AG20443 (cell line): ENCODE measurements around the gene ITGA8.
A peak's percentile ranks its signal among the peaks of the same experiment; 100 is the strongest.
"Not testable (repeated sequence)": the region's sequence is repeated elsewhere in the genome, so short reads cannot be mapped to it uniquely, and the experiment has no call there.

Experiments used
- DNase-seq: peaks from one replicate; pipeline ENCODE4 v3.0.0; 2012; ENCODE audit warnings: low spot score, mixed read lengths

The ITGA8 gene

DNA sequence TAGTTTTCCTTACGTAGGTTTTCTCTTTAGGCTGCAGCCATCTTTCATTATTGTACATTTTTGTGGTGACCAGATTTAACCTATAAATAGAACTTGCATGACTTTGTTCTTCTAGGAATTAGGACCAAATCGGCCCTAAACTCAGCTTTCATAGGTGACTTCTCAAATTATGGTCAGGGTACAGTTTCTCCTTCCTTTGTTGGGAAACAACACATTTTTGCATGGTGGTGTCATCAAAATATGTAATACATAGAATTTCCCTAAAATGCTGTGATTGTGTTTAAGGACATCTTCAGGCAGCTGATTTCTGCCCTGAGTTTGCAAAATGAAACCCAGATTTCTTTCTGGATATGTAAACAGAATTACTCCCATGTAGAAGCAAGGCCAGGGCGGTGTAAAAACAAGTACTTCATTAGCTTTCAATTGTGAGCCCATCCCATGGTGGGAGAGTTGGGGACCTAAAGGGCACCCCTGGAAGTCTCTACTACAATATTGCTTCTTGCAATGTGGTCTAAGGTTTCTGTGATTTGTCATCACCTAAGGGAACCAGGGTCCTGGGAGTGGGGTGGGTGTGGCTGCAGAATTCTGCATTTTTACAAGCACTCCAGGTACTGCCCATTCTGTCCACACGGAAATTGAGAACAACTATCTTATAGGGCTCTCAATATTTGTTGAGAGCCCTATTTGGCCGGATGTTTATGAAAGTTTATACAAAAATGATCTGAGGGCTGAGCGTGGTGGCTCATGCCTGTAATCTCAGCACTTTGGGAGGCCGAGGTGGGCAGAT lies 227.7 kb downstream of the ITGA8 start:
- DNase-seq: no peak

DNA sequence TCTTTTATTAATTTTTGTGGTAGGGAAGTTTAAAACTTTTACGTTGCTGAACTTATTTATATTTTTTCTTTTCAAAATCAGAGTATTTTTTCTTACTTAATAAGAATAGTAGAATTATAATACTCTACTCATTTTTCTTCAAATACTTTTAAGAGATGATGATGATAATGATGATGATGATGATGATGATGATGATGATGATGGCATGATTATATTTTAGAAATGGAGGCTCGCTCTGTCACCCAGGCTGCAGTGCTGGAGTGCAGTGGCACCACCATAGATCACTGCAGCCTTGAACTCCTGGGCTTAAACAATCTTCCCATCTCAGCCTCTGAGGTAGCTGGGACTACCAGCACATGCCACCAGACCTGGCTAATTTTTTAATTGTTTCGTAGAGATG lies 230.3 kb downstream of the ITGA8 start:
- no peak for DNase-seq

DNA sequence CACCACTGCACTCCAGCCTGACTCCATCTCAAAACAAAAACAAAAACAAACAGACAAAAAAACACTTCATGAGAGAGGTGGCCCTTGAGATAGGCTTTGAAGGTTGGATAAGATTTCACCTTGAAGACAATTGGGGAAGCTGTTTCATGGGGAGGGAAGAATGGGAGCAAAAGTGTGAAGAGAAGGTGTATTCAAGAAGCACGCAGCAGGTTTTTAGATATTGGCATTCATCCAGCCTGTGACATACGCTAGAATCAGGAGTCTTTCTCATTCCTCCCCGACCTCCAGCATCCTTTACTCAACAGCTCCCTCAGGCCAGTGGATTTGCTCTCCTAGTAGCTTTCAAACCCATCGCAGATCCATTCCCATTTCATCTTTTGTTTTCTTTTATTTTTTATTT lies 232.3 kb downstream of the ITGA8 start:
- DNase-seq: no peak

DNA sequence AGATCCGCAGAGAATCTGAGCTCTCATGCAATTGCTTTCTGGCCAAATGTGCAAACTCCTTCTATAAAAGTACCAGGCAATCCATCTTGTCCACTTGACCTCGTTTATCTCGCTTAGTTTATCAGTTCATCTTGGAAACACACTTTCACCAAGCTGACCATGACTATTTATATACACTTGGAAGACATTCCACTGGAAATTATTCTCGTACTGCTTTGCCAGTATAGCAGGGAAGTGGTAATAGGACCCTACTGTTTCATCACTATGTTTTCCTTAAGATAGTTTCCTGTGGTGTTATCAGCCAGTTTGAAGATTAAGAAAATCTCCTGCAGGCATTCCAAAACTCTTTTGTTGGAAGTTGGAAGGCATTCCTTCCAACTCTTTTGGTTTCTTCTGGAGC lies 233.3 kb downstream of the ITGA8 start:
- DNase-seq: no peak

DNA sequence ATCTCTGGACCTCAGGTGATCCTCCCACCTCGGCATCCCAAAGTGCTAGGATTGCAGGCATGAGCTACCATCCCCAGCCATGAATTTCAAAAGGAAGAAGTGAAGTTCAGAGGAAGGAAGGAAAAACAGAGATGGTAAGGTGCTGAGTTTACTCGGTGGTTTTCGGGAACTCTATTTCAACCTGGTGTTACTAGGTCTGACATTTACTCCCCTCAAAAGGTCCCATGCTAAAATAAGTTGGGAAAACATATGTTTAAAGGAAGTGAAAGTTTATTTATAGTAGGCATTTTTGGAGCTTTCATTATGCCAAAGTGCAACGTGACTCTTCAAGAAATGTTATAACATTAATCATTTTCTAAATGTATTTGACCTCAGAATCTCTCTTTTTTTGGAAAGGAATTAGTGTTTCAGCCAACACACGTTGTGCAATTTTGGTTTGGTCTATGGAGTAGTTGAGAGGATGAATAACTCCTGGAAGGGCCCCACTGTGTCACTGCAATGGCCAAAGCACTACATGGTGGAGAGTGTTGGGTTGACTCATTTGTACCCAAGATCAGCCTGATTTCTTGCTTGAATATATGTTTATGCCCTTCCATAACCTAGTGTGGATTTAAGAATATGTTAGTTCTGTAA lies 233.9 kb downstream of the ITGA8 start:
- DNase-seq: peak; percentile 63

DNA sequence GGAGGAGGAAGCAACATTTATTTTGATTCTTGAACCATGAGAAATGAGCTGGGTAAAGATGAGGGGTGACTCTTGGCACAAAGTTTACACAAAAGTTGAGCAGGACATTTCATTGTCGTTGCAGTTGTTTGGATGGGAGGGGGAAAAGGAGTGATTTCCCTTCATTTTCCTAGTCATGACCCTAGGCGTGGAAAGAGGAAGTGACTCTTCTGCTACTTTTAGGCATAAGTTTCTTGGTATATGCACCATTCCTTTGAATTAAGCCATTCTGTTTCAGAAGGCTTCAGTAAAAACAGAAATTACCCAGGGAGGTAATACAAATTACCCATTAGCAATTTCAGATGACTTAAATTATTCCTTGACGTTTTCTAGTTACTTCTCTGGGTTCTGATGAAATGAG lies 234.7 kb downstream of the ITGA8 start:
- no peak for DNase-seq

DNA sequence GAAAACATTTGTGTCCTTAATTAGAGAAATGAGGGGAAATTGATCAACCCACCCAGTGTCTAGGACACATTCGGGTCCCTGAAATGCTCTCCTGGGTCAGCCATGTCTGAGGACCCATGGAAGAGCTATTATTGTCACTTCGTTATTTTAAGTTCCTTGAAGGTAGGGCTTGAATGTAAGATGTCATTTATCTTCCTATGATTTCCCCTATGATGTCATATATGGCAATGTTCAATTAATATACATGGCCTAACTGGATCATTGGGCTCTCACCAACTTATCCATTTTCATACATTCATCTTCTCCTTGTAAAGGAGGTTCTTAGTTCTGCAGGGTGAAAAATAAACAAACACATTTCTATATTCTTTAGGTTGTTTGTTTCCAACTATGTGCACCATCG lies 235.6 kb downstream of the ITGA8 start:
- no peak for DNase-seq

DNA sequence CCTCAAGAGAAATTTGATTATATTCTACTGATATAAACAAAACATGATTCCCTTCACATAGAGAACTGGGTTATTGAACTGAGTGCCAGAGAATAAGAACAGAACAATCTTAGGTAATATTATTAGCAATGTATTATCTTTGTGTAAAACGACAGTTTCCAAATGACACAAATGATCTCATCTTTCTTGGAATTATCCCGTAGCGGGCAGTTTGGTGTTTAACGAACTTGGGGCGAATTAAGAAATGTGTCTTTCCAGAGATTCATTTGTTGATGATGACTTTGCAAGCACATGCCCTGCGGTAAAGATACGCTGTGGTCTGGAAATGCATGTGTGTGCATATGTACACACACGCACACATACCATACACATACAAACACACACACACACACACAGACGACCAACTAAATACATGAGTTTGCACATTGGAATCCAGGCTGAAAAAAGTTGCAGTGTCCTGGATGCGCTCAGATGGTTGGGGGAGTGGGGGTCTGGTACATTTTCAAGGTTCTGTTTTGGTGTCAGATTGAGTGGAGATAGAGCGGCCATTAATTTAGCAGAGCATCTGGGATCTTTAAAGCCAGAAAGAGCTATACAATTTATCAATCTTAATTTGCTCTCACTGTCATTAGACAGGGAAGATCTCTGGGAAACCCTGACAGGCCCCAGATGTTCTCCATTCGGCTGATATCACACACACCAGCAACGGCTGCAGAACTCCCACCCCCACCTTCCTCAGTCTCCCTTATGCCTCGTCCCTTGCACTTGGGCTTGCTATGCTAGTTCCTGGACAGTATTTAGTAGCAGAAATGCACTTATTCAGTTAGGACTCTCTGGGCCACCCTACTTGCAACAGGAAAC lies 236.3 kb downstream of the ITGA8 start:
- no peak for DNase-seq

DNA sequence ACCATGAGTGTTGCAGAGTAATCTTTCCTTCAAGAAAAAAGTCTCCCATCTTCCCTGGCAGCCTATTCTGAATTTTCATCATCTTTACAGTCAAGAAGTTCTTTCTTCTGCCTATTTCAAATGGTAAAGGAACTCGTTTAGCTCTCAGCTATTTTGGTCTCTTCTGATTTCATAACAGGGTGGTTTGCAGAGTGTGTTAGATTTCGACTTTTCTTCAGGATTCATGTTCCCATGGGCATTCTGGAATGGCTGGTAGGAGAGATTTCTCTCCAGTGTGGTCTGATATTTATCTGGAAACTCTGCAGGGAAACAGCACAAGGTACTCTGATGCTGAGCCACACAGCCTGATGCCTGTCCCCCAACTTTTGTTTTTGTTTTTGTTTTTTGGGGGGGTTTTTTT lies 237.6 kb downstream of the ITGA8 start:
- DNase-seq: peak; percentile 44

DNA sequence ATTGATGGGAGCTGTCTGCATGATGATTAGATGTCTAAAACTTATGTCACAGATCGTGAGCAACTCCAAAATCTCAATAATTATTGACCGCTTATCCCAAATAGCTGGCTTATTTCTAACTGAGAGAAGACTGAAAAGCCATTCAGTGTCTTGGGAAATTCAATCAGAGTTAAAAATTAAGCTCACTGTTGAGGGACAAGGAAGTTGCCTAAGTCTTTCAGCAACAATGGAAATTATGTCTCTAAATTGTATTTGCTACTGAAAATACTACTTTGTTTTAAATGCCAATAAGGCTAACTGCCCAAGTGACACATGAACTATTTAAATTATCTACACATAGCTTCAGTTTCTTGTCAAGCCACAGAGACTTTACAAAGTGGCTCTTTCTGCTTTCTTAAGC lies 240.8 kb downstream of the ITGA8 start:
- DNase-seq: no peak

DNA sequence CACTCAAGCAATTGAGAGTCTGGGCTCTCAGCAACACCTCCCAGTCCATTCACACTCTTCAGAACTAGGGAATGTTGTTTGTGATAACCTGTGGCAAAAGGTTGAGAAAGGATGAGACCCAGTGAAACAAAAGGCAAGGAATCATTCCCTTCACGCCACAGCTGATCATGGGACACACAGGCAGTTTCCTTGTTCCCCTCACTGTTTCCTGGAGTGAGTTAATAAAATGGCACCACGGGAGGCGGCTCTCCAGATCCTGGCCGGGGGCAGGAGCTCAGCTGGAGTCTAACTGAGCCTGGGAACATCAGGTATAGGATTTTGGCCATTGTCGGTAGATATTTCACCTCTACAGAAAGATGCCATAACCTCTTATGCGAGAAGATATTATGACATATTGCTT lies 241.3 kb downstream of the ITGA8 start:
- DNase-seq: no peak

DNA sequence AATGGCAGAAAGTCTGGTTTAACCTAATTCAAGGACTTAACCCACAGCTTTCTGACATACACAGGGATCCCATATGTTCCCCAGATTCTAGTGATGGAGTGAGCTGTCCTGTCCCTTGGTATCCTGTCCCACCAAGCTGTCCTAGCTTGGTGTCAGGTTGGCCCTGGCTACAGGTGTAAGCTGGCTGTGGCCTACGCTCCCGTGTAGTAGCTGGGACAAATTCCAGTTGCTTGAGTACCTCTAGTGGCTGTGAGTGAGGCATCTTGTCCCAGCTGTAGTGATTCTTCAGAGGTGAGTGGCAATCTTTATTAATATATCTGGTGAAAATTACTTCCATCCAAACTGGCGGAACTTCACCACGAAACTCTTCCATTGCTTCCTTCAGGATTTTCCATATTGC lies 243.4 kb downstream of the ITGA8 start:
- DNase-seq: no peak

DNA sequence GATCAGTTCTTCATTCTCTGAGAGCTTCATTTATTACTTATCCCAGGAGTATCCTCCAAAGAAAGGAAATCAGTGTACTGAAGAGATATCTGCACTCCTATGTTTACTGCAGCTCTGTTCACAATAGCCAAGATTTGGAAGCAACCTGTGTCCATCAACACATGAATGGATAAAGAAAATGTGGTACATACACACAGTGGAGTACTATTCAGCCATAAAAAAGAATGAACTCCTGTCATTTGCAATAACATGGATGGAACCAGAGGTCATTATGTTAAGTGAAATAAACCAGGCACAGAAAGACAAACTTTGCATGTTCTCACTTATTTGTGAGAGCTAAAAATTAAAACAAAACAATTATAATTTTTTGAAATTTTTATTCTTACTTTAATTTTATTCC lies 244.3 kb downstream of the ITGA8 start:
- not testable (repeated sequence) for DNase-seq

DNA sequence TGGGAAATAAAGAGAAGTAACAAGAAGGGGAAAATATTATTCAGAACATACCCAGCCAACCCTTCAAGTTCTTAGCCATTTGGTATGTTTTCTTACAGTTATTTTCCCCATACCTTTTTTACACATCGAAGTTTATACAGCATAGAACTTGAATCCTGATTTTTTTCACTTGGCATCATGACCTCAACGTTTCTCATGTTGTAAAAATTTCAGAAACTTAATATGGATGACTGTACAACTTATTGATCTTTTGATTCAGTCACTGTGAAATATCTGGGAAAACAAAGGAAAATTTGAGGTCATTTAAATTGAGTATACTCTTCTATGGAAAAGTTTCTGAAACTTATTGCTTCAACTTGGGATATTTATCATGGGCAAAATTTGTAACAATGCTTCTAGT lies 245.1 kb downstream of the ITGA8 start:
- DNase-seq: no peak

DNA sequence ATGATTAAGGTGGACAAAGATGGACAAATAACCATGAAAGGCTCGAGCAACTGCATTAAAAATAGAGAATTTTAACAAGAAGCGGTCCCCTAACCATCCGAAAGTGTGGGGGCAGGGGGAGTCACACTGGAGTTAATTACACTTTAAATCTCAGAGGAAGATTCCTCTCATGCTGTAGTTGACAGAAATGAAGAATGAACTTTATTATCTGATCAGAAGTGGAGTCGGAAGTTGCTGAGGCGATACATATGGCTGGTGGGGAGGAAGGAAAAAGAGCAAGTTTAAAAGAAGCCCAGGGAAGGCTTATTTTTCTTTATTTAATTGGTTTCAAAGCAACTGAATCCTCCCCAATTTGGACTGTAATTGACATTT lies 246.3 kb downstream of the ITGA8 start:
- DNase-seq: no peak

DNA sequence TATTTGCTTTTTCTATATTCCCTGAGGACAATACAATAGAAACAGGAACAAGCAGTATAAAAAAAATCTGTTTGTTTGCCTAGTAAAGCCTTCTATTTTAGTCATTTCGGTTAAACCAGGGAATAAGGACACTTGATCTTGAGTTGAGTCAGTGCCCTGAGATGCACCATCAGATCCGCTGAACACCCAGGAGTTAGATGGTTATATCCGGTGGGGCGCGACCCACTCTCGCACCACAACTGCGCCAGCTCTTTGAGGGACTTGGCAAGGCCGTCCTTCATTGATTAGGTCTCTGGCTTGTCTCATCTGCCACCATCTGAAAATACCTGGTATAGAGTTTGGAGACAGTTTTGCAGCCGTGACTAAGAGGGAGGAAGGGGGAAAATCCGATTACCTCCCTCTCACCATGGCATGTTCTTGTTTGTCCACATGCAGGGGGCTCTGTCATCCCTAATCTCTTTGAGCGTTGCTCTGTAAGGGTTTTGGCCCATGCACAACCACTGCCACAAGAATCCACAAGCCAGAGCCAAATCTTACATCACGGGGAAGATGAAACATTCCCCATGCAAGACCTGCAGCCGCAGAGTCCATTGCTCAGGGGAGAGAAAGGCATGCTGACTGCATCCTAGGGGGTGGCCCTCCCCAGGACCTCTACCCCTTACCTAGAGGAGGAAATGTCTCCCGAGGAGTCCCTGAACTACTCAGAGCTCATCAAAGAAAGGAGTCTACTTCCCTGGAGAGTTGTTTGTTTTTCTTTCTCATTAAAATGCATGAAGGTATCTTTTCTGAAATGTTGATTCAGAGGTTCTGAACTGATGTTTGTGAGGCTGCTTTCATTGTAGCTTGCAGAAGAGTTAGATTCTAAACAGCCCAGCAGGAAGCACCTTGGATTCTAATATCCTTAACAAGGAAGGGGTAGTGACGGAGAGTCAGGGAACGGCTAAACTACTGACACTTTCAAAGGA lies 247.0 kb downstream of the ITGA8 start:
- peak; percentile 85 for DNase-seq

DNA sequence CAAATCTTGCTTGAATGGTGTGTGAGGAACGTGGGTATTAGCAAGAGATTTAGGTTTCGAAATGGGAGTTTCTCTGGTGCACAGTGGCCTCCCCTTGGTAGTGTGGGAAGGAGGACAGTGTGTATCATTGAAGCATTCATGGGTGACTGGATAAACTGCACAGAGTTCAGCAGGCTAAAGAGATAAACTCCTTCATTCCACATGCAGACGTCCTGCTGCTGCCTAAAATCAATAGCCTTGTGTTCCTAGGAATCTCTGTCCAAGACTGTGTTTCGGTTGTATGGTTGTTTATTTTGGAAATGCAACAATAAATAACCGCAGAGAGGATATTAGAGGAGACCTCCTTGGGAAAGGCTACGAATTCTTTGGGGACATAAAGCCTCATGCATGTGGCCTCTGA lies 247.7 kb downstream of the ITGA8 start:
- DNase-seq: no peak

DNA sequence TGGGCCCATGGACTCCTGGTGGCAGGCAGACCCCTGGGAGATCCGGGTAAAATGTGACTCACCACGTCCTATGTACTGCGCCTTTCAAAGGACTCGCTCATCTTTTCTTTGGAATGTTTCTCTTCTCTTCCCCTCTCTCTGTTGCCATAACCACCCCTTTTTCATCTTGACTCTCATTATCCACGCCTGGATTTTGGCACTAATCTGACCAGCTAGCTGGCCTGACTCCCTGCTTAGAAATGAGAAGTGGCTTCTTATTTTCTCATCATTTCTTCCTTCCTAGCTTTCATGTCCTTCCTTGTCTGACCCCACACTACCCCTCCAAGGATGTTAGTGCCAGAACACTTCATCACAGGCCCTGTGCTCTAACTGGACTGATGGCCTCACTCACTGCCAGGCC lies 250.6 kb downstream of the ITGA8 start:
- DNase-seq: peak; percentile 25

DNA sequence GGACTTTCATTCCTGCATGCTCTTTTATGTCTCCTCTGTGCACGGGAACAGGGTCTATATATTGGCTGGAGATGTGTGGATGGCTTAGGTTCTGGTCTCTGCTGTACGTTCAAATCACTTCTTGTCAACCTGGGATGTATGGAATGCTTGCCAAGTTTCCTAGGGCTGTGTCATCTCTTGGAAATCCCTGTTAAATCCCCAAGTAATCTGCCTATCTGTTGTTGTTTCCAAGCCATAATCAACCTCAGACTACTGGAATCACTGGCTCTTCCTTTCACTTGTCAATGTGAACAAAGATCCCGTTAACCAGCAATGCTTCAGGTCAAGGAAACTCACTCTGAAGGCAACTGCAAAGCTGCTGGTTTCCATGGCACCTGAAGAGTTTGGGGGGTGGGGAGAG lies 255.3 kb downstream of the ITGA8 start:
- no peak for DNase-seq
